Mammary epithelial cell (primary cell): ENCODE data around the gene RASSF5.

Source experiments
- CTCF ChIP-seq, 2 donors: IDR thresholded peaks in 1 of 2; conservative IDR thresholded peaks in 1 of 2; 2 replicates each; pipeline ENCODE4 v1.5.1; 2011 to 2012; ENCODE audit warnings: inconsistent platforms in 2 of 2, low read length in 2 of 2, mild to moderate bottlenecking in 2 of 2, control low read depth in 1 of 2, low read depth in 1 of 2; ENCODE audit not compliant: insufficient read depth in 1 of 2; ENCODE audit errors: extremely low read depth in 1 of 2
- EZH2 ChIP-seq: IDR thresholded peaks from 2 replicates; pipeline ENCODE4 v1.6.1; 2012; ENCODE audit warnings: low read length, inconsistent platforms, borderline replicate concordance

DNA sequence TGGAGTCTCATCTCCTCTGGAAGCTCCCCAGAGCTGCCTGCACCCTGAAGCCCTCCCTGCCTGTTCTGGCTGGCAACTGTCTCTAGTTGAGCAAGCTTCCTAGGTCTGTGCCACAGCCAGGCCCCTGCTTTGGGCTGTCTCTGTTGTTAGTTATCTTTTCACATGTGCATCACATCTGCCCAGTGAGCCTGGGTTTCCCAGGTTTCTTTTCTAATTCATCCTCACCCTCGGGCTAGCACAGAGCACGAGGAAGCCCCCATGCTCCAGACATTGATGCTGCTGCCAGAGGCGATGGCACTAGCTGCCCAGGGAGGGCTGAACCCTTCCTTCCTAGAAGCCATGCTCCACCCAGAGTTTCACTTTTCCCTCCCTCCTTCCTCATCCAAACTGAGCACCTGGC is 27.2 kb downstream of the RASSF5 start:
- TF ChIP-seq EZH2 (no peak), CTCF (conservative IDR thresholded peaks at IDR 0.05 in 1 of 2, IDR thresholded peaks at IDR 0.05 in 1 of 2; ENCODE audit: extremely low read depth in 1 of 2, insufficient read depth in 1 of 2, low read depth in 1 of 2, low read length in 2 of 2) (no peak)
